Thoracic aorta (tissue), 2 donors: Measurements from ENCODE around the gene KLC1. TPM values are rescaled to one million over a fixed set of nuclear protein-coding genes. Genes with fewer than 3 reads are reported as not detected.

Experiments
- ATAC-seq: fragments of 150-250 bp; one replicate; pipeline ENCODE4 v1.8.0; 2017; ENCODE audit warnings: low read depth; ENCODE audit not compliant: insufficient number of reproducible peaks, low FRiP score
- DNase-seq: peaks from one replicate; pipeline ENCODE4 v3.0.0-alpha.2; 2020; ENCODE audit warnings: low spot score
- H3K27ac ChIP-seq, 2 donors: fragments of 200-600 bp; sonication (generic); 1 replicate in 1 of 2; 2 replicates in 1 of 2; pipeline ENCODE4 v1.5.1; 2016; ENCODE audit warnings: mild to moderate bottlenecking in 2 of 2, moderate library complexity in 2 of 2
- H3K27me3 ChIP-seq: fragments of 200-600 bp; sonication (generic); replicated peaks from 2 replicates; pipeline ENCODE4 v1.6.0; 2016; ENCODE audit warnings: mild to moderate bottlenecking; ENCODE audit not compliant: insufficient read depth
- H3K36me3 ChIP-seq: fragments of 200-600 bp; sonication (generic); one replicate; pipeline ENCODE4 v1.5.1; 2016
- H3K4me1 ChIP-seq, 2 donors: fragments of 200-600 bp; sonication (generic); 1 replicate in 1 of 2; 2 replicates in 1 of 2; pipeline versions ENCODE4 v1.5.1 to v1.6.0; 2016; ENCODE audit warnings: low read depth in 2 of 2, mild to moderate bottlenecking in 1 of 2; ENCODE audit not compliant: control insufficient read depth in 1 of 2
- H3K4me3 ChIP-seq: fragments of 200-600 bp; sonication (generic); 2 replicates; pipeline ENCODE4 v1.5.1; 2016; ENCODE audit warnings: mild to moderate bottlenecking
- H3K9me3 ChIP-seq: fragments of 200-600 bp; sonication (generic); 2 replicates; pipeline ENCODE4 v1.5.1; 2016
- CTCF ChIP-seq: fragments of 200-600 bp; sonication (generic); IDR thresholded peaks from one replicate; pipeline ENCODE4 v1.5.1; 2019; ENCODE audit warnings: antibody characterized with exemption
- total RNA-seq, 2 donors: library from RNA; depleted of rRNA; stranded (reverse); fragments of >200 nt; gene quantifications; one replicate each; pipeline versions ENCODE4 v1.1.0 to v1.2.3, GENCODE V29; 2016

KLC1 gene
- total RNA-seq, 2 donors from 2014 or later, result 545 to 588 TPM

GRCh38 chr14:103738166-103738565 is 109.2 kb downstream of the KLC1 start:
- peaks cover 21 to 50% of the 10 kb centered on the region in 2 donors for H3K4me1 ChIP-seq
- H3K27ac ChIP-seq, result no peak overlapping the region

GRCh38 chr14:103738701-103739451 is 109.9 kb downstream of the KLC1 start:
- ATAC-seq, result no peak

More at GRCh38 chr14:103738166-103738565, 109.2 kb downstream of the KLC1 start:
- H3K4me3 ChIP-seq, result no peak overlapping the region
- H3K9me3 ChIP-seq, result no peaks in the 10 kb centered on the region
- DNase-seq (no peak), ATAC-seq (no peak)
- no peaks in the 10 kb centered on the region for H3K27me3 ChIP-seq
- TF ChIP-seq CTCF, result no peak
- H3K36me3 ChIP-seq, result peaks cover 7% of the 10 kb centered on the region

GRCh38 chr14:103739466-103739792 is 110.4 kb downstream of the KLC1 start:
- Histone ChIP-seq H3K36me3 (no peaks in the 10 kb centered on the region), H3K27me3 (no peaks in the 10 kb centered on the region), H3K27ac (no peak overlapping the region), H3K4me3 (no peak overlapping the region), H3K4me1 (peaks cover 21 to 48% of the 10 kb centered on the region in 2 donors), H3K9me3 (no peaks in the 10 kb centered on the region)
- no peak for ATAC-seq
- no peak for TF ChIP-seq CTCF
- no peak for DNase-seq

More at GRCh38 chr14:103738701-103739451, 109.9 kb downstream of the KLC1 start:
- TF ChIP-seq CTCF, result no peak
- Histone ChIP-seq H3K9me3 (no peaks in the 10 kb centered on the region), H3K27ac (no peak overlapping the region), H3K27me3 (no peaks in the 10 kb centered on the region), H3K4me1 (peaks cover 21 to 50% of the 10 kb centered on the region in 2 donors), H3K36me3 (peaks cover under 1% of the 10 kb centered on the region), H3K4me3 (no peak overlapping the region)
- no peak for DNase-seq

- TF ChIP-seq CTCF, result no peak
- Histone ChIP-seq H3K36me3 (no peaks in the 10 kb centered on the region), H3K4me3 (no peak overlapping the region), H3K9me3 (no peaks in the 10 kb centered on the region), H3K4me1 (peaks cover 21 to 43% of the 10 kb centered on the region in 2 donors), H3K27me3 (no peaks in the 10 kb centered on the region), H3K27ac (no peak overlapping the region)
- ATAC-seq, result no peak
- DNase-seq, result no peak
Observed at GRCh38 chr14:103739793-103740501, 110.9 kb downstream of the KLC1 start.

GRCh38 chr14:103740991-103741689 is 112.1 kb downstream of the KLC1 start:
- no peak for TF ChIP-seq CTCF
- ATAC-seq (no peak), DNase-seq (no peak)
- Histone ChIP-seq H3K4me3 (no peak overlapping the region), H3K9me3 (no peaks in the 10 kb centered on the region), H3K4me1 (peaks cover 14 to 31% of the 10 kb centered on the region in 2 donors), H3K27ac (no peak overlapping the region), H3K36me3 (no peaks in the 10 kb centered on the region), H3K27me3 (no peaks in the 10 kb centered on the region)
